GM12878 (cell line): ENCODE results near the gene ST6GALNAC3. TPM values are rescaled to one million over a fixed set of nuclear protein-coding genes. Genes with fewer than 3 reads are reported as not detected.
A peak's percentile ranks its signal among the peaks of the same experiment; 100 is the strongest.

Source experiments
- ATAC-seq: fragments of 200-7000 bp; cut with Tn5 transposase; 3 replicates; pipeline ENCODE4 v1.9.1; 2020; ENCODE audit warnings: mild to moderate bottlenecking, moderate library complexity
- BruUV-seq: library from RNA; stranded (reverse); fragments of 400-500 nt; replicated peaks from 2 replicates; lab custom pipeline; 2021; lab: Mats Ljungman, UMichigan
- CTCF ChIA-PET: fragments of 300-600 bp; sonication (Branson Sonifier 250); formaldehyde crosslinking; extraction: SDS; loops from one replicate; lab custom pipeline; 2021; ENCODE audit warnings: inconsistent platforms; lab: Yijun Ruan, JAX
- POLR2A ChIA-PET: fragments of 350-600 bp; formaldehyde crosslinking; extraction: SDS; loops from one replicate; lab custom pipeline; 2021; ENCODE audit warnings: inconsistent platforms; lab: Charles Lee
- RAD21 ChIA-PET: fragments of 300-600 bp; sonication (Branson Sonifier 250); formaldehyde crosslinking; loops from one replicate; lab custom pipeline; 2023; ENCODE audit warnings: antibody characterized with exemption; ENCODE audit not compliant: unreplicated experiment; lab: Charles Lee
- SMC1A ChIA-PET: fragments of 300-600 bp; sonication (Branson Sonifier 250); formaldehyde crosslinking; loops from one replicate; lab custom pipeline; 2023; ENCODE audit not compliant: unreplicated experiment, uncharacterized antibody; lab: Charles Lee
- DNase-seq: peaks from one replicate; pipeline ENCODE4 v3.0.0-alpha.2; 2011; ENCODE audit warnings: low read depth, low spot score
- FAIRE-seq: peaks from 3 replicates; lab custom pipeline; 2011; peaks lifted over from hg19 to GRCh38; lab: Jason Lieb, UNC
- H2AFZ ChIP-seq: 2 replicates; pipeline ENCODE4 v1.6.0; 2011; ENCODE audit warnings: low read depth, low read length, control low read depth; ENCODE audit not compliant: control insufficient read depth
- H3K27ac ChIP-seq: 2 replicates; pipeline ENCODE4 v1.5.1; 2011; ENCODE audit warnings: control low read depth; ENCODE audit not compliant: control insufficient read depth, insufficient read depth
- H3K27me3 ChIP-seq, 2 experiments: replicated peaks in 1 of 2; 2 replicates each; pipeline versions ENCODE4 v1.6.0 to v1.6.1; 2011; ENCODE audit warnings: low read length in 1 of 2; ENCODE audit not compliant: control insufficient read depth in 2 of 2, insufficient read depth in 2 of 2
- H3K36me3 ChIP-seq, 2 experiments: 2 replicates each; pipeline ENCODE4 v1.5.1; 2011; ENCODE audit warnings: low read length in 1 of 2; ENCODE audit not compliant: control insufficient read depth in 2 of 2, insufficient read depth in 2 of 2
- H3K4me1 ChIP-seq: 2 replicates; pipeline ENCODE4 v1.6.1; 2011; ENCODE audit warnings: mild to moderate bottlenecking, low read length, moderate library complexity, mixed read lengths; ENCODE audit not compliant: control insufficient read depth, insufficient read depth
- H3K4me2 ChIP-seq: 2 replicates; pipeline ENCODE4 v1.6.0; 2011; ENCODE audit warnings: control low read depth; ENCODE audit not compliant: control insufficient read depth, insufficient read depth
- H3K4me3 ChIP-seq: fragments of 200-600 bp; sonication (generic); 2 replicates; pipeline ENCODE4 v1.5.1; 2016
- H3K79me2 ChIP-seq: 2 replicates; pipeline ENCODE4 v1.6.0; 2011; ENCODE audit warnings: low read length; ENCODE audit not compliant: control insufficient read depth, insufficient read depth
- H3K9ac ChIP-seq: 2 replicates; pipeline ENCODE4 v1.8.0; 2011; ENCODE audit warnings: low read length, control low read depth, mixed read lengths; ENCODE audit not compliant: control insufficient read depth, insufficient read depth
- H3K9me3 ChIP-seq: replicated peaks from 3 replicates; pipeline ENCODE4 v1.5.1; 2011; ENCODE audit warnings: mild to moderate bottlenecking, low read length; ENCODE audit not compliant: control insufficient read depth, insufficient read depth
- H4K20me1 ChIP-seq: 2 replicates; pipeline ENCODE4 v1.6.0; 2011; ENCODE audit not compliant: control insufficient read depth, insufficient read depth
- BACH1 ChIP-seq: fragments of 450-650 bp; IDR thresholded peaks from 2 replicates; pipeline ENCODE4 v1.6.1; 2017; ENCODE audit warnings: mild to moderate bottlenecking, borderline replicate concordance
- CBX5 ChIP-seq: sonication (generic); IDR thresholded peaks from 2 replicates; pipeline ENCODE4 v1.6.1; 2016; ENCODE audit warnings: low read depth, moderate library complexity, mild to moderate bottlenecking, inconsistent platforms
- ELK1 ChIP-seq: IDR thresholded peaks from 2 replicates; pipeline ENCODE4 v1.6.1; 2012; ENCODE audit warnings: low read depth, low read length, improper control_type of control experiment
- ETV6 ChIP-seq, 2 experiments: fragments of 450-650 bp in 1 of 2; IDR thresholded peaks in 1 of 2; conservative IDR thresholded peaks in 1 of 2; 2 replicates each; pipeline ENCODE4 v1.6.1; 2014; ENCODE audit warnings: antibody characterized with exemption in 1 of 2, borderline replicate concordance in 1 of 2, low read depth in 1 of 2, mild to moderate bottlenecking in 1 of 2, moderate library complexity in 1 of 2
- HCFC1 ChIP-seq: fragments of 150-350 bp; IDR thresholded peaks from 2 replicates; pipeline ENCODE4 v1.6.1; 2014; ENCODE audit warnings: low read length
- PML ChIP-seq: IDR thresholded peaks from 2 replicates; pipeline ENCODE4 v1.6.1; 2012; ENCODE audit warnings: low read length, inconsistent platforms
- RAD21 ChIP-seq: IDR thresholded peaks from 2 replicates; pipeline ENCODE4 v1.6.1; 2011; ENCODE audit warnings: mild to moderate bottlenecking, low read depth, low read length, moderate library complexity; ENCODE audit not compliant: insufficient read depth
- RELB ChIP-seq: fragments of 450-650 bp; IDR thresholded peaks from 2 replicates; pipeline ENCODE4 v1.6.1; 2017; ENCODE audit warnings: low read depth, mild to moderate bottlenecking, moderate library complexity
- SMAD1 ChIP-seq: fragments of 450-650 bp; IDR thresholded peaks from 2 replicates; pipeline ENCODE4 v1.6.1; 2018; ENCODE audit warnings: mild to moderate bottlenecking, low read depth; ENCODE audit not compliant: partially characterized antibody
- SMC3 ChIP-seq: IDR thresholded peaks from 2 replicates; pipeline ENCODE4 v1.6.1; 2011; ENCODE audit warnings: low read length, improper control_type of control experiment, borderline replicate concordance
- SPI1 ChIP-seq: IDR thresholded peaks from 2 replicates; pipeline ENCODE4 v1.6.1; 2011; ENCODE audit warnings: low read depth, mild to moderate bottlenecking, low read length, moderate library complexity, borderline replicate concordance; ENCODE audit not compliant: insufficient read depth
- SRF ChIP-seq, 2 experiments: IDR thresholded peaks; 2 replicates each; pipeline ENCODE4 v1.6.1; 2011; ENCODE audit warnings: low read depth in 2 of 2, low read length in 2 of 2, mild to moderate bottlenecking in 1 of 2, moderate library complexity in 1 of 2
- SUPT20H ChIP-seq: IDR thresholded peaks from 2 replicates; pipeline ENCODE4 v1.6.1; 2011; ENCODE audit warnings: low read depth, mild to moderate bottlenecking, low read length, moderate library complexity, borderline replicate concordance; ENCODE audit not compliant: control insufficient read depth
- TBL1XR1 ChIP-seq: IDR thresholded peaks from 2 replicates; pipeline ENCODE4 v1.6.1; 2012; ENCODE audit warnings: low read depth, low read length, improper control_type of control experiment
- TCF12 ChIP-seq: IDR thresholded peaks from 2 replicates; pipeline ENCODE4 v1.6.1; 2011; ENCODE audit warnings: low read depth, mild to moderate bottlenecking, low read length
- WGBS: methylation state at CpG from one replicate; pipeline ENCODE4 v1.1.6; 2016; ENCODE audit warnings: low lambda C conversion rate; ENCODE audit not compliant: insufficient replicate concordance, insufficient coverage; ENCODE audit errors: missing lambda C conversion rate; 5-methylcytosine and 5-hydroxymethylcytosine counted together
- in situ Hi-C: fragments of 300-500 bp; cut with MboI; formaldehyde crosslinking; loops from 9 replicates; pipeline ENCODE4 v1.14.3; 2018; ENCODE audit warnings: mixed read lengths
- intact Hi-C: fragments of 100-400 bp; cut with micrococcal nuclease; formaldehyde crosslinking; loops from one replicate; pipeline ENCODE4 v1.14.2; 2022; ENCODE audit not compliant: unreplicated experiment
- polyA plus RNA-seq, 11 experiments: library from polyadenylated mRNA; depleted of rRNA in 4 of 11; unstranded in 6 of 11; stranded (reverse) in 5 of 11; fragments of >200 nt; fragmentation: Nextera tagmentation in 4 of 11; fragmentation: Illumina TruSeq in 1 of 11; extraction: Ambion mirVana in 4 of 11; extraction: Trizol in 1 of 11; gene quantifications; 1 replicate in 1 of 11; 2 replicates in 10 of 11; pipeline versions ENCODE4 v1.2.1 to v1.2.3, GENCODE V29; 2011 to 2016; ENCODE audit warnings: inconsistent platforms in 2 of 11, missing spikeins in 2 of 11, low read depth in 1 of 11
- total RNA-seq, 4 experiments: library from RNA; depleted of rRNA in 3 of 4; stranded (reverse); fragments of >200 nt in 3 of 4; fragmentation: Illumina TruSeq in 1 of 4; extraction: Trizol in 1 of 4; gene quantifications; 2 replicates each; pipeline versions ENCODE4 v1.2.1 to v1.2.3, GENCODE V29; 2013 to 2021

ST6GALNAC3 gene
- total and polyA plus RNA-seq, 10 of the 15 experiments (the other 5 are each of a cell fraction or from before 2014, with no cell fraction given), result 0.04 to 0.68 (median 0.18) TPM; not detected in 3

DNA sequence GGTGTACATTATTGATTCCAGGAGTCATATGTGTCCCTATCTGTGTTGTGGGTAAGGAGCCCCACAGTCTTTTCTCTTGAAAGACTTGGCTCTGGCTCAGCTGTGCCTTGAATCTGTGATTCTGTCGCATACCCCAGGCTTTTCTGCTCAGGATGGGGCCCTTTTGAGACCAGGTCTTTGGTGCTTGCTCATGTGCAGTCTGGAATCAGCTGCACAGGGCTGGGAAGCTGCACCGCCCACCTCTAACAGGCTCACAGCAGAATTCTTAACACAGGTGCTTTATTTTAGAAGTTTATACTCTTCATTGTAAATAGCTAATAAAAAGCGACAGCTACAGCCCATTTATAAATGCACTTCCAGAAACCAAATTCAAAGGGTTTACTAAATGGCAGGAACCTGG is 61.3 kb downstream of the ST6GALNAC3 start:
- Histone ChIP-seq H3K79me2 (no peaks in the 10 kb centered on the region), H3K4me3 (no peak overlapping the region), H3K4me2 (no peak overlapping the region), H3K9ac (no peak overlapping the region), H4K20me1 (no peaks in the 10 kb centered on the region), H3K27me3 (no peaks in the 10 kb centered on the region), H2AFZ (no peak overlapping the region), H3K9me3 (no peaks in the 10 kb centered on the region), H3K36me3 (no peaks in the 10 kb centered on the region), H3K4me1 (no peaks in the 10 kb centered on the region), H3K27ac (no peak overlapping the region)
- in situ Hi-C loops, result no loop called here
- ATAC-seq, result no peak
- intact Hi-C loops, result loop anchor here (5.0 kb wide), 1 partner anchor 229 kb away; no protein-coding TSS in a partner anchor
- ChIA-PET RAD21 (interaction anchor here (1.5 kb wide), 1 partner anchor 227 kb away, joined by 4 read pairs; no protein-coding TSS in a partner anchor), POLR2A (no interaction called here), SMC1A (interaction anchor here (0.5 to 1.0 kb wide), 2 partner anchors 11 to 492 kb away, joined by 3 to 4 read pairs; no protein-coding TSS in a partner anchor), CTCF (interaction anchor here (0.9 kb wide), 1 partner anchor 8 kb away, joined by 3 read pairs; no protein-coding TSS in a partner anchor)
- DNase-seq, result no peak
- no peak for FAIRE-seq
- no peak for TF ChIP-seq RELB
- 22% methylated on average over 3 of the region's 3 CpGs for WGBS
- no TSS peak for BruUV-seq

DNA sequence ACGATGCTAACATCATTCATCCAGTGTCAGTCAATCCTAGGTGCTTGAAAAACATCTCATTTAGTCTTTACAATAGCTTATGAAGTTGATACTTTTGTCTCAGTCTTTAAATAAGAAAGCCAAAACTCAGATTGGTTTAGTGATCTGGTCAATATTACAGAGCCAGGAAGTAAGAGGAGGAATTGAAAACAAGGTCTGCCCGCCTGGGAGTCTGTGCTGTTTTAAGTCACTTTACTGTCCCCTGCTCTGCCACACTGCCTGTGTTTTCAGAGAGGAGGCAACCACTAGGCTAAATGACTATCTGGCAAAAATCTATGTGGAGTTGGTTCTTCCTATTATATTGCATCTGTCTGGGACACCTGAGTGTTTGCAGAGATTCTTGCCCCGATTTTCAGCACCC is 62.3 kb downstream of the ST6GALNAC3 start:
- ChIA-PET CTCF (no interaction called here), POLR2A (no interaction called here), SMC1A (no interaction called here), RAD21 (interaction anchor here (1.5 kb wide), 1 partner anchor 228 kb away, joined by 4 read pairs; no protein-coding TSS in a partner anchor)
- intact Hi-C loops, result loop anchor here (5.0 kb wide), 1 partner anchor 230 kb away; no protein-coding TSS in a partner anchor
- no peaks in the 10 kb centered on the region for H3K79me2 ChIP-seq
- in situ Hi-C loops, result no loop called here
- no peaks in the 10 kb centered on the region for H3K27me3 ChIP-seq
- ATAC-seq (peak; percentile 91), FAIRE-seq (no peak), DNase-seq (no peak)
- no peak overlapping the region for H2AFZ ChIP-seq
- no peaks in the 10 kb centered on the region for H3K36me3 ChIP-seq
- 19% methylated on average over 3 of the region's 3 CpGs for WGBS
- no TSS peak for BruUV-seq
- H3K9ac ChIP-seq, result no peak overlapping the region
- no peaks in the 10 kb centered on the region for H4K20me1 ChIP-seq
- H3K27ac ChIP-seq, result no peak overlapping the region
- H3K9me3 ChIP-seq, result no peaks in the 10 kb centered on the region
- H3K4me3 ChIP-seq, result no peak overlapping the region
- H3K4me2 ChIP-seq, result no peak overlapping the region
- H3K4me1 ChIP-seq, result no peaks in the 10 kb centered on the region
- TF ChIP-seq BACH1 (no peak), ELK1 (no peak), RAD21 (no peak), SUPT20H (no peak), HCFC1 (no peak), CBX5 (no peak), SRF (IDR thresholded peaks at IDR 0.05; ENCODE audit: low read depth in 2 of 2, low read length in 2 of 2) (no peak), SMAD1 (no peak), SMC3 (no peak), PML (no peak), TCF12 (no peak), ETV6 (conservative IDR thresholded peaks at IDR 0.05 in 1 of 2, IDR thresholded peaks at IDR 0.05 in 1 of 2; ENCODE audit: borderline replicate concordance in 1 of 2, low read depth in 1 of 2) (no peak), TBL1XR1 (no peak), SPI1 (no peak)
